Measurements from ENCODE around the gene ZNF396.

The ZNF396 gene

DNA sequence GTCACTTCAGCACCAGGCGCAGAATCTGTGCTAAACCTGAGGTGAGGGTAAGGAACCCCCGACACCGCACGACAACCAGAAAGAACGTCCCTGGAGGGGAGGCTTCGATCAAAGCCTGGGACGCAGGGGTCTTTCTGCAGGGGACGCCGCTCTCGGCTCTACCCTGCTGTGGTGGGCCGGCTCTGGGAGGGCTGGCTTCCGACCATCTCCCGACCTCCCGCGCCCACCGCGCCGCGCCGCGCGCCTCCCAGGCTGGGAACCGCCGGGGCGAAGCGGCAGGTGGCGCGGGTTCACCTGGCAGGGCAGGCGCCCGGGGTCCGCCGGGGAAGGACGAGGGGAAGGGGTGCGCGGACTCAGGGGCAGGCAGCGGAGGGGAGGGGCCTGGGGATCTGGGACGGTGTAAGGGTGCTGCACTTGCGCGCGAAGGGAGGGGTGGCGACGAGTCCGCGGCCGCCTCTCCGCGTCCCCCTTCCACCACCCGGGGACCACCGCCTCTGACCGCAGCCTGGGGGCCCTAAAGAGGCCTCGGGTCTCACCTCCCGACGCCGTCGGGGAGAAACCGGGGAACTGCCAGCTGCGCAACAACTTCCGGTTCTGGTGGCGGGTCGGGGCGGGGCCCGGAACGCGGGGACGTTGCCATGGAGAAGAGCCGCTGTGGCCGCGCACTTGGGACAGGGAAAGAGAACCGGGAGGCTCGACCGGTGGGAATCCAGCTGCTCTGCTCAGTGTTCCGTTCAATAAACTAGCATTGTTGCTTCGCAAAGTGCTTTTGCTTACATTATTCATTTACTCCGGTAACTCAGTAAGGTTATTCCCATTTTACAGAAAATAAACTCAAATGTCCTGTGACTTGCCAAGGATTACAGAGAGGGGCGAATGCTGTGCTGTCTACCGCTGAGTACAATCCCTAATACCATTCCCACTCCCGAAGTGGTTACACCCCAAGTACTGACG, at the start of gene ZNF396:
ZNF396 (minus strand) TSS at position 596 of the 954 bp plus-strand sequence. CDS start 3,045 bp downstream, outside the sequence.
- peak; percentile 23 to 63 for DNase-seq (ENCODE audit: low read depth in 2 of 2)

DNA sequence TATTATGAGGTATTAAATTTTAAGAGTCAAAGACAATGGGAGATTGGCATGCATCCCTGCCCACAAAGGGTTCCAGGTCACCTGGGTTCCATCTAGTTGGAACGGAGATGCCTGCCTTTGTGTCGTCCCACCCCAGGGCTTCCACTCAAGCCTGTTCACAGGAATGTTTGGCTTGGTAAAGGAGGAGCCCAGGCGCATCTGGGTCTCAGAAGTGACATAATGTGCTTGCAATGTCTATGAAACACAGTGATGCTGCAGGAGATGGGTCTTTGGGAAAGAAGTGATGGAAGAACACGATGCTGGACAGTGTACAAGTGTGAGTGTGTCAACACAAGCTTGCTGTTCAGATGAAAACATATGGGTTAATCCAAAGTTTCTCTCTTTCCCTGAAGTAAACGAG, 49.6 kb upstream of the ZNF396 start:
- DNase-seq (ENCODE audit: low read depth in 2 of 2): no peak

DNA sequence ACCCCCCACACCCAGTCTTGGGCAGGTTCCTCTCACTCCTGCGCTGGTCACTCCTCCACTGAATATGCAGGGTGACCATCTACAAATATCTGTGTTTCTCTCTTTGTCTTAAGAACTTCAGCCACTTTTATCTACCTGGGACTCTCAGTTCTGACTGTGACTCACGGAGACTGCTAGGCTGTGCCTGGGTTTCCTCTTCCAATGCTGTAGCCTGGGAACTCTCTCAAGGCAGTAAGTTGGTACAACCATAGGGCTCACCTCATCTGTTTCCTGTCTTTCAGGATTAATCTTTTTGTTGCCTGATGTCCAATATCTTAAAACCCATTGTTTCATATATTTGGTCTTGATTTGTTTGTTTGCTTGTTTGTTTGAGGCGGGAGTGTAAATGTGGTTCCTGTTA, 47.2 kb upstream of the ZNF396 start:
- no peak for DNase-seq (ENCODE audit: low read depth in 2 of 2)

DNA sequence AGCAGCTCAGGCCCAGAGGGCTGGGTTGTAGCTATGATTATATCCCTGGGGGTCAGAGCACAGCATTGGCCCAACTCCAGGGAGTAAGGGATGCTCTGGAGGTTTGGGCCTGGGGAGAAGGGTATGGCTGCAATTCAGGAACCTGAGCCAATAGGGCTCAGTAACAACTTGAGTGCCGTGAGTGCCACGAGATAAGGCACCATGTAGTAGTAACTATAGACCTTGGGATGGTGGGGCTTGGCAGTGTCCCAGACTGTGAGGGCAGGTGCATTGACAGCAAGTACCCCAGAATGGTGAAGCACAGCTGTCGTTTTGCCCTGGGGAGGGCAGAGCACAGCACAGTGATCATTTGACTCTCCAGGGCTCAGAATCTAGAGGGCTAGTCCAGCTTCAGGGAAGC, 45.1 kb upstream of the ZNF396 start:
- no peak for DNase-seq (ENCODE audit: low read depth in 2 of 2)

DNA sequence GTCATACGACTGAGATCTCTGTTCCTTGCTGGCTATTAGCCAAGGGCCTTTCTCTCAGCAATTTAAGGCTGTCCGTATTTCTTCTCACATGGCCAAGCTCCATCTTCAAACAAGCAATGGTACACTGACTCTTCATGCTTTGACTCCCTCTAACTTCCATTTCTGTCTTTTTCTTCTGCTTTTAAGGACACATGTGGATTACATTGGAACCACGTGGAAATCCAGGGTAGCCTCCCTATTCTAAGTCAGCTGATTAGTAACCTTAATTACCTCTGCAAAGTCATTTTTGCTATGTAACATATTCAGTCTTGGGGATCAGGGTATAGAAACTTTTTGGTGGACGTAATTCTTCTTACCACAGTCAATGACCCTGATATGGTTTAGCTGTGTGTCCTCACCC, 41.5 kb upstream of the ZNF396 start:
- DNase-seq (ENCODE audit: low read depth in 2 of 2): no peak

DNA sequence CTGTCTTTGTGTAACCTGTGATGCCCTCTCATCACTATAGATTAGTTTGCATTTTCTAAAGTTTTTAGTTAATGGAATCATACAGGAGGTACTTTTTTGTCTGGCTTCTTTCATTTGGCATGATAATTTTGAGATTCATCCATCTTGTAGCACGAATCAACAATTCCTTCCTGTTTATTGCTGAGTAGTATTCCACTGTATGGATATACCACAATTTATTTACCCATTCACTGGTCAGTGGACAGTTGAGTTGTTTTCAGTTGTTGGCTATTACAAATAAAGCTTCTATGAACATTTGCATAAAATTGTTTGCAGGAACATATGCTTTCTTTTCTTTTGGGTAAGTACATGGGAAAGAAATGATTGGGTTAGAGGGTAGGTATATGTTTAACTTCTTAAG, 40.1 kb upstream of the ZNF396 start:
- DNase-seq (ENCODE audit: low read depth in 2 of 2): no peak

DNA sequence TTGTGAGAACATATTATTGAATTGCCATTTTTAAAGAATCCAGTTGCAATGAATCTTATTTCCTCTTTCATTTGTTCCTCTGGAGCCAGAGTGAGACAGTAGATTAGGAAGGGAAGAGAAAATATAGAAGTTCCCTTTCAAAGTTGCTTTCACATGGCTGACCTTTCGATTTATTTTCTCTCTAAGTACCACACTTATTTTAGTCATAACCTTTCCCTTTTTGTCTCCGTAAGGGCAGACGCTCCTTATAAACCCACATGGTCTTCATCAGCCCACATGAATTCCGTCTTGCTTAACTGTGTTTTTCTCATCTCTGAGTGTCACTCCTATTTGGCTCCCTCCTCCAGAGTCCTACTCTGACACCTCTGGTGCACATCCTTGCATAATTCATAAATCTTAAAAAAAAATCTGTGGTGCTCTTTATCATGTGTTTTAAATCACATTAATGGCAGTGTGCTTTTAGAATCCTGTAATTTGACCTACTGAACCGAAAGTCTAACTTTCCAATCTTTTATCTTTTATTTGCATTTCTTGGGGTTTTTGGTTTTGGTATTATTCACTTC, 38.5 kb upstream of the ZNF396 start:
- DNase-seq (ENCODE audit: low read depth in 2 of 2): no peak

DNA sequence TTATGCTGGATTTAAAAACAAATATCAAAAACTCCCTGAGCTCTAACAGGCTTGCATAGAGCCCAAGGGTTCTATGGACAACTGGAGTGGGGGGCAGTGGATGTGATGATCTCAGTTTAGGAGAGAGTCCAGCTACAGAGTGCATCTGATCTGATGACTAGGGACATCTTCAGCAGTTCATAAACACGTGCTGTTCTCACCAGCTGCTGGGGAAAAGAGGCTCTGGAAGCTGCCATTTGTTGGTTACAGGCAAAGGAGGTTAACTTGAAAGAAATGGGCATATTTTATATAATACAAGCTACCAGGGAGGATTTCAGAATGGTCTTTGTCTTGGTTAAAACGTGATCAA, 36.0 kb upstream of the ZNF396 start:
- no peak for DNase-seq (ENCODE audit: low read depth in 2 of 2)

DNA sequence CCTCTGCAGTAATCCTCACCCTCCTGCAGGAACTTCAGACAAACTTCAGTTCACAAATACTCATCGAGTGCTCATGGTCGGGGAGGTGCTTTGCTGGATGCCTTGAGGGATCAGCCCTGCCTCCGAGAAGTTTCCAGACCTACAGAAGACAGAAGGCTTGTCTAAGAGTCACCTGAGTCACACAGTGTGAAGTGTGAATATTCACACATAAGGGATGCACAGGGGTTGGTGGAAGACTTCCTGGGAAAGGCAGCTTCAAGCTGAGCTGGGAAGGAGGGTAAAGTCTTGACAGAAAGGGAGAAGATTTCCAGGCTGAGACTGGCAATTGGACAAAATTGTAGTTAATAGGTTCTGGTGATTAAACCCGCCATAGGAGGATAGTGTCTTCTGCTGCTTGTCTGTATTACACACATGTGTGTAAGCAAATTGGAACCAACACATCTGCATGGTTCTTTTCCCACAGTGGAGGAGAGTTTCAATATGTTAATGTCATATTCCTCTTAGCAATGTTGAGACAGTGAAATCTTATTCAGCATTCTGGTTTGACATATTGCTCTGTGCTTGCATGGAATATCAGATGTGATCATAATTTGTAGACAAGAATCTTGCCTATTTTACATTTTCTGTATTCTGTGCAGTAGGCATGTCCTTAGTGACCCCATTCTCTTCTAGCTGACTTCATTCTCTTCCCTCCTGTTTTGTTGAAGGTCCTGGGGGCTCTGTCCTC, 34.7 kb upstream of the ZNF396 start:
- no peak for DNase-seq (ENCODE audit: low read depth in 2 of 2)

DNA sequence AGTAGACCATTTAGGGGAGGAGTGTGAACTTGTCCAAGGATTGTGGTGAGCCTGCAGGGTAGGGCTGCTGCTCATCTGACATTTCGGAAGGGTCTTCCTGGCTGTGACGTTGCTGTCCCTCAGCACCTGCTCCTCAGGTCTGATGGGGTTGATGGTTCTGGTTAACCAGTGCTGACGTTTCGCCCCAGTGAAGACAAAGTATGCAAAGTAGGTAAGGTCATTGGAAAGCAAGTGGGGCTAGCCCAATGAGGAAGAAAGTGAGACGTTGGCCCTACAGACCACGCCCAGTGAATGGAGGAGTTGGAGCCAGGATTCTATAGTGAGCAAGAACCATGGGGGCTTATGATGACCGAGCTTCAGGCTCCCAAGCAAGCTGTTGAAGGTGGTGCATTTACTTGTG, 33.4 kb upstream of the ZNF396 start:
- no peak for DNase-seq (ENCODE audit: low read depth in 2 of 2)

DNA sequence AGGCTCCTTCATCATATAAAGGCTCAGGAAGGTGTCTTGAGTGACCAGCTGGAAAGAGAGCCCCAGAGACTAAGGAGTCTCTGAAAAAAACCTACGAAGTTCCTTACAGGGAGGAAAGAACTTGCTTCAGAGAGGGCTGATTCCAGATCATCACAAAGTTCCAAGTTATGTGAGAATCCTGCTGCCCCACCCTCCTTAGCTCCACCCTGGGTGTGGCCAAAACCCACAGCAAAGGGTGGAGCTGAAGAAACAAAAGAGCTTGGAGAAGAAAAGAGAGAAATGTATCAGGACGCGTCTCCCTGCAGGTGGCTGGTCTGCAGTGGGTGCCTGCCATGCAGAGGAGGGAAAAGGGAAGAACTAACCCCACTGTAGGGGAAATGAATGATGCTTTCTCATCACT, 32.8 kb upstream of the ZNF396 start:
- no peak for DNase-seq (ENCODE audit: low read depth in 2 of 2)

DNA sequence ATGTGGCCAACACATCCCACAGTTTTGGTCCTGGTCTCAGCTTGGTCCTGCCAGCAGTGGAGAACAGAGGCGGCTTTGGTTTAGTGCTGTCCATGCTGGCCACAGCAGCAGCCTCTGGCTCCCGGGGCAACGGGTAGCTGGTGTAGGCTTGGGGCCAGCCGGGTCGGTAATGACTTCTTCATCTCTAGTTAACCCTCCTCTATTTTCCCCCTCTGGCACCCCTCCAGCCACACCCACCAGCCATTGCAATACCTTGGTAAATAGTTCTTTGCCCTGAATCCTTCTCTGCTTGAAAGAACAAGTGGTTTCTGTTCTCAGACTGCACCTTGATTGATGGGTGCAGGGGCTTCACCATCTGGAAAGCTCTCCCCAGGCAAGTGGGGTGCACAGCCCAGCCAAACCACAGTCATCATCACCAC, 31.7 kb upstream of the ZNF396 start:
- no peak for DNase-seq (ENCODE audit: low read depth in 2 of 2)

DNA sequence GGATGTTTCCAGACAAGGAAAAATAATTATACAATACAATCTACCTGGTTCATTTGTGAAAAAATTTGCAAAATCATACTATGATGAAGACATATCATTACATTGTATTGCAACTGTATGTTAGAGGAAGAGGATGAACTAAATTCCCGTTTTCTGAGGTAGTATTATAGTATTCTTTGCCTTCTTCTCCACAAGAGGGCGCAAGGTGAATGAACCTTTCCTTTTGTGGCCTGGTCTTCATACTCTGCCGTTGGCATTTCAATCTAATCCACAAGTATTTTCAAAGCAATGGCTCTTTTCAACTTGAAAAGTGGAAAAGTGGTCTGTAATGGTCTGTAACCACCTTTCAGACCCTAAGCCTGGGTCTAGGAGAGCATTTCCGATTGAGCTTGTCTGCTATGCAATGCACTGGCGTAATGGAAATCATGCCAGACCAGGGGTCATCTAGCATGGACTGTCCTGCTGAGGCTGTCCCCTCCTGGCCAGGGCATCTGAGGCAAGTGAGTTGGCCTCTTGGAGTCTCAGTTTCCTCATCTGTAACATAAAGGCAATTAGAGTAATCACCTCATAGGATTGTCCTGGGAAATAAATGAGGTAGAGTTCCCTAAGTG, 30.8 kb upstream of the ZNF396 start:
- no peak for DNase-seq (ENCODE audit: low read depth in 2 of 2)

DNA sequence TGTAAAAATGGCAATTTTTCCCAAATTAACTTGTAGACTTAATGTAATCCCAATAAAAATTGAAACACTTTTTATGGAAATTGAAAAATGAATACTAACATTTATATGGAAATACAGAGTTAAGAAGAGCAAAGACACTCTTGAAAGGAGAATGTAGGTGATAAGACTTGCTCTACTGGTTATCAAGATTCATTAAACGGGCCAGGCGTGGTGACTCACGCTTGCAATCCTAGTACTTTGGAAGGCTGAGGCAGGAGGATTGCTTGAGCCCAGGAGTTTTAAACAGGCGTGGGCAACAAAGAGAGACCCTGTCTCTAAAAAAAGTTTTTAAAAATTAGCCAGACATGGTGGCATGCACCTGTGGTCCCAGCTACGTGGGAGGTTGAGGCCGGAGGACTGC, 29.5 kb upstream of the ZNF396 start:
- no peak for DNase-seq (ENCODE audit: low read depth in 2 of 2)

DNA sequence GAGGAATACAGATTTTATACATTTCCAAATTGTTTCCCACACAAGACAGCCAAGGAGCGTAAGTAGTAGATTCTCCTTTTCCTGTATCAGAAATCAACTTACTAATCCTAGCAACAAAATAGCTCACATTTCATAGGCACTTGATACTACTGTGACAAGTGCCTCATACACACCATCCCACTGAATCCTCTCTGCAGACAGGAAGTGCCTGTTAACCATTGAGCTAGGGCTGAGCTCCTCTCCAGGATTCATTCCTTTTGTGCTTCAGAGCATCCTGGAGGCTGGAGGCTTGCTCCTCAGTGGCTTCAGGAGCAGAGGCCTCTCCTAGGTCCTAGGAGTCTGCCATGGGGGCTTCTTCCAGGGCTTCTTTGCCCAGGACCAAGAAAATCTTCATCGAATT, 20.8 kb upstream of the ZNF396 start:
- DNase-seq (ENCODE audit: low read depth in 2 of 2): no peak

DNA sequence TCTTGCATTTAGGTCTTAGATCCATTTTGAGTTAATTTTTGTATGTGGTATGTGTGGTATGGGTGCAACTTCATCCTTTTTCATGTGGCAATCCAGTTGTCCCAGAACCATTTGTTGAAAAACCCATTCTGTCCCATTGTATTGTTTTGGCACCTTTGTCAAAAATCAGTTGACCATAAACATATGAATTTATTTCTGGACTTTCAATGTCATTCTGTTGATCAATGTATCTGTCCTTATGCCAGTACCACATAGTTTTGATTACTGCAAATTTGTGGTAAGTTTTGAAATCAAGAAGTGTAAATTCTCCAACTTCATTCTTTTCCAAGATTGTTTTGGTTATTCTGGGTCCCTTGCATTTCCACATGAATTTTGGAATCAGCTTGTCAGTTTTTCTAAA, 16.6 kb upstream of the ZNF396 start:
- DNase-seq (ENCODE audit: low read depth in 2 of 2): no peak

DNA sequence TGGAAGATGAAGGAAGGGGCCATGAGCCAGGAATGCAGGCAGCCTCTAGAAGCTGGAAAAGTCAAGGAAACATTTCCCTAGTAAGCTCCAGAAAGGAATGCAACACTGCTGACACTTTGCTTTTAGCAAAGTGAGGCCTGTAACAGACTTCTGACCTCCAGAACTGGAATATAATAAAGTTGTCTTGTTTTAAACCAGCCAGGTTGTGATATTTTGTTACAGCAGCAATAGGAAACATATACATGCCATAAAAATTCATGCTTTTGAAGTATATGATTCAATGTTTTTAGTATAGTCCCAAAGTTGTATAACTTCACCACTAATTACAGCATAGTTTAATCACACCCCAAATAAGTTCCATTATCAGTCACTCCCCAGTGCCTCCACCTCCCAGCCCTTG, 15.2 kb upstream of the ZNF396 start:
- no peak for DNase-seq (ENCODE audit: low read depth in 2 of 2)

DNA sequence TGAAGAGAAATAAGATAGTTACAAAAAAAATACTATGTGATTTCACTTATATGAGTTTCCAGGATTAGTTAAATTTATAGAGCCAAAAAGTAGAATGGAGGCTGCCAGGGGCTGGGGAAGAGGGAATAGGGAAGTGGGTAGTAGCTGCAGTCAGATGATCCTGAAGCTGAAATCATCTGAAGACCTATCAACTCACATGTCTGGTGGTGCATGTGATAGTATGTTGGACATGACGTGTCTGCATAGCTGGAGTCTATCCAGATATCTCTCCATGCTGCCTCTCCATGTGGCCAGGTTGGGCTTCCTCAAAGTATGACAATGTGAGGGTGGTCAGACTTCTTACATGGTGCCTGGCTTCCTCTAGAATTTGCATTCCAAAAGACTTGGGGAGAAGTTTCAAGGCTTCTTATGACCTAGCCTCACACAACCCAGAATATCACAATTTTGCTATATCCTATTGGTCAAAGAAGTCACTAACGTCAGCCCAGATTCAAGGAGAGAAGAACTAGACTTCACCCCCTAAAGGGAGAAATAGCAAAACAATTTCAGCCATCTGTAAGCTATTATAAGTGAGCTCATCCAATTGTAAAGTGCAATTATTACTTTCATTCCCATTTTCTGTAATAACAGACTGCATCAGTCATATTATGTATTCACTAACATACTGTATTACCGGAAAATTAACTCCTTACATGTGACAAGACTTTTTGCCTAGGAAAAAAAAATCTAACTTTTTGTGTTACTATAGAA, 14.0 kb upstream of the ZNF396 start:
- no peak for DNase-seq (ENCODE audit: low read depth in 2 of 2)

DNA sequence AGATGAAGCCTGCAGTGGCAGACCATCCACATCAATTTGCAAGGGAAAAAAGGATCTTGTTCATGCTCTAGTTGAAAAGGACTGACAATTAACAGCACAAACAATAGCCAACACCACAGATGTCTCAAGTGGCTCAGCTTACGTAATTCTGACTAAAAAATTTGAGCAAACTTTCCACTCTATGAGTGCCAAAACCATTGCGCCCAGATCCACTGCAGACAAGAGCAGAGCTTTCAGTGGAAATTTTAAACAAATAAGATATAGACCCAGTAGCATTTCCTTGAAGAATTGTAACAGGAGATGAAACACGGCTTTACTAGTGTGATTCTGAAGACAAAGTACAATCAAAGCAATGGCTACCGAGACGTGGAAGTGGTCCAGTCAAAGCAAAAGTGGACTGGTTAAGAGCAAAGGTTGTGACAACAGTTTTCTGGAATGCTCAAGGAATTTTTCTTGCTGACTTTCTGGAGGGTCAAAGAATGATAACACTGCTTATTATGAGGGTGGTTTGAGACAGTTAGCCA, 12.0 kb upstream of the ZNF396 start:
- no peak for DNase-seq (ENCODE audit: low read depth in 2 of 2)

DNA sequence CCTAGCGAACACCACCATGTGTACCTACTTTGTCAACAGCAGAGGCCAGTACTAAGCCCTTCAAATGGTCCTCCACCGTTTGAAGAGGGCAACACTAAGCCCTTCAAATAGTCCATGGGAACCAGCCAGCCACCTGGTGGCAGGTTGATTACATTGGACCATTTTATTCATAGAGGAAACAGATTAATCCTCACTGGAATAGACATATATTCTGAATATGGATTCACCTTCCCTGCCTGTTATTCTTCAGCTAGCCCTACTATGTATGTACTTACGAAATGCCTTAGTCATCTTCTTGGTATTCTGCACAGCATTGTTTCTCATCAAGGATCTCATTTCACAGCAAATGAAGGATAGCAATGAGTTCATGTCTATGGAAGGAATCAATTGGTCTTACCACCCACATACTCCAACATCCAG, 10.0 kb upstream of the ZNF396 start:
- no peak for DNase-seq (ENCODE audit: low read depth in 2 of 2)

DNA sequence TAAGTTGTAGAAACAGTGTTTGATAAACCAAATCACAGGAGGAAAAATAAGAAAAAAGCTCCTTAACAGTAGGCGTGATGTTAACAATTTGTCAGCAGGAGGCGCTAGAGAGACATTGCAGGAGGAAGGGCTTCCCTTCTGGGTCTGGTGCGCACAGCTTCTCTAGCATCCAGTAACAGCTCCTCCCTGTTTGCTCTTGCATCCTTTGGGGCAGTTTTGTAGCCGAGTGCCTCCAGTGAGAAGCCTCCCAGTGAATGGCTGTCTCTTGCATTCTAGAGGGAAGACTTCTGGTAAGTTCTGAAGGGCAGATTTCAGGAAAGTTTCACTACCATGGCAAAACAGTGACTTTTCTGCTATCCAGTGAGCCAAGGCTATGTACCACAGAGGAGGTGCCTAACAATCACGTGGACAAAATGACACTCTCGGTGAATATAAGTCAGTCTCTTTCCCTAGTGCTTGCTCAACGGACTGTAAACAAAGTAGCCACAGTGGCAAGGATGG, 9.5 kb upstream of the ZNF396 start:
- peak; percentile 30 to 48 for DNase-seq (ENCODE audit: low read depth in 2 of 2)

All from stimulated activated CD8-positive, alpha-beta memory T cell treated with anti-CD3 and anti-CD28 coated beads, Interleukin-7, amount 100 ng/mL, for 4 hours (primary cell).